ENCODE results near the gene MDM4.

DNA sequence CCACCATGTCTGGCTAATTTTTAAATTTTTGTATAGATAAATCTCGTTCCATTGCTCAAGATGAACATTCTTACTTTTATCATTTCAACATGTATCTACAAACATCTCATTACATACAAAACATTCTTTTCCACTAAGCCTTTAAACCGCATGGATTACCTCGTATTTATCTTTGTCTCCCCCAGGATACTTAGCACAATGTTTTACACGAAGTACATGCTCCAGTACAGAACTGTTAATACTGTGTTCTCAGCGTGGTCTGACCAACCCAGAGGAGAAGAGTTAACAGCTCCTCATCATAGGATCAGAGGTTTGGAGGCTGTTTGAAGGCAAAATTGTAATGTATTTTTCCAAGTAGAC is 29.0 kb upstream of the MDM4 start:
- TF ChIP-seq POLR2A (IDR thresholded peaks at IDR 0.05), result no peak
- TF ChIP-seq, protein P1, sequence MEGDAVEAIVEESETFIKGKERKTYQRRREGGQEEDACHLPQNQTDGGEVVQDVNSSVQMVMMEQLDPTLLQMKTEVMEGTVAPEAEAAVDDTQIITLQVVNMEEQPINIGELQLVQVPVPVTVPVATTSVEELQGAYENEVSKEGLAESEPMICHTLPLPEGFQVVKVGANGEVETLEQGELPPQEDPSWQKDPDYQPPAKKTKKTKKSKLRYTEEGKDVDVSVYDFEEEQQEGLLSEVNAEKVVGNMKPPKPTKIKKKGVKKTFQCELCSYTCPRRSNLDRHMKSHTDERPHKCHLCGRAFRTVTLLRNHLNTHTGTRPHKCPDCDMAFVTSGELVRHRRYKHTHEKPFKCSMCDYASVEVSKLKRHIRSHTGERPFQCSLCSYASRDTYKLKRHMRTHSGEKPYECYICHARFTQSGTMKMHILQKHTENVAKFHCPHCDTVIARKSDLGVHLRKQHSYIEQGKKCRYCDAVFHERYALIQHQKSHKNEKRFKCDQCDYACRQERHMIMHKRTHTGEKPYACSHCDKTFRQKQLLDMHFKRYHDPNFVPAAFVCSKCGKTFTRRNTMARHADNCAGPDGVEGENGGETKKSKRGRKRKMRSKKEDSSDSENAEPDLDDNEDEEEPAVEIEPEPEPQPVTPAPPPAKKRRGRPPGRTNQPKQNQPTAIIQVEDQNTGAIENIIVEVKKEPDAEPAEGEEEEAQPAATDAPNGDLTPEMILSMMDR (IDR thresholded peaks at IDR 0.05), result no peak
- no peak for TF ChIP-seq EP300 (IDR thresholded peaks at IDR 0.05)
- TF ChIP-seq POLR2AphosphoS5 (IDR thresholded peaks at IDR 0.05), result no peak

Measured in upper lobe of left lung (tissue), 4 donors.